ENCODE measurements around the gene KLHL29. TPM values are rescaled to one million over a fixed set of nuclear protein-coding genes. Genes with fewer than 3 reads are reported as not detected.

The KLHL29 gene
- polyA plus RNA-seq, 3 donors: 0.03 TPM; not detected in 2

GRCh38 chr2:23662941-23663920 lies 278.3 kb downstream of the KLHL29 start:
- Histone ChIP-seq H3K9me3 (replicated peaks in 1 of 2; ENCODE audit: control insufficient read depth in 1 of 2, insufficient read depth in 1 of 2, low read length in 2 of 2) (no peaks in the 10 kb centered on the region), H3K36me3 (replicated peaks in 1 of 2; ENCODE audit: control insufficient read depth in 1 of 2, insufficient read depth in 2 of 2, low read length in 2 of 2) (no peaks in the 10 kb centered on the region), H2AFZ (ENCODE audit: insufficient read depth, low read depth, low read length, poor library complexity, severe bottlenecking) (no peak overlapping the region), H3K27me3 (ENCODE audit: control insufficient read depth in 2 of 2, insufficient read depth in 2 of 2, low read length in 2 of 2) (peaks cover 0 to 21% of the 10 kb centered on the region in 2 donors), H3K4me3 (replicated peaks in 1 of 3; ENCODE audit: low read depth in 2 of 3, low read length in 3 of 3) (no peak overlapping the region), H3K4me1 (ENCODE audit: control insufficient read depth in 1 of 2, insufficient read depth in 2 of 2, low read length in 2 of 2) (peaks cover 0 to 5% of the 10 kb centered on the region in 2 donors), H3K79me2 (ENCODE audit: insufficient read depth, low read length) (no peaks in the 10 kb centered on the region), H3K27ac (ENCODE audit: low read depth in 1 of 2, low read length in 2 of 2) (no peak overlapping the region), H3K4me2 (replicated peaks; ENCODE audit: extremely low read depth, low read length, poor library complexity, severe bottlenecking) (no peak overlapping the region), H3K9ac (ENCODE audit: insufficient read depth, low read length, poor library complexity, severe bottlenecking) (no peak overlapping the region), H4K20me1 (ENCODE audit: insufficient read depth, low read length) (no peaks in the 10 kb centered on the region)
- intact Hi-C loops (cut with micrococcal nuclease): no loop called here
- Mint-ChIP-seq H3K4me1 (peaks cover 6% of the 10 kb centered on the region), H3K9me3 (peaks cover 0 to 4% (median 0%) of the 10 kb centered on the region in 7 donors), H3K4me3 (peak overlapping the region in 1 of 2 donors; percentile 59), H3K27ac (peak overlapping the region in 2 of 7 donors; percentile 31 to 33), H3K27me3 (ENCODE audit: low read depth in 3 of 3) (peaks cover 18 to 48% (median 26%) of the 10 kb centered on the region in 3 donors), H3K36me3 (no peaks in the 10 kb centered on the region)
- no peak for TF ChIP-seq CTCF (IDR thresholded peaks at IDR 0.05)
- DNase-seq: no peak
- WGBS (ENCODE audit: insufficient coverage): 55% methylated on average over 10 of the region's 46 CpGs

GRCh38 chr2:23664066-23664788 lies 279.2 kb downstream of the KLHL29 start:
- no peak for TF ChIP-seq CTCF (IDR thresholded peaks at IDR 0.05)
- H3K27me3 Mint-ChIP-seq (ENCODE audit: low read depth in 3 of 3): peaks cover 15 to 44% (median 24%) of the 10 kb centered on the region in 3 donors
- WGBS (ENCODE audit: insufficient coverage): 91% methylated on average over 6 of the region's 9 CpGs

More at GRCh38 chr2:23664066-23664788, 279.2 kb downstream of the KLHL29 start:
- Histone ChIP-seq H3K27ac (ENCODE audit: low read depth in 1 of 2, low read length in 2 of 2) (no peak overlapping the region), H3K36me3 (replicated peaks in 1 of 2; ENCODE audit: control insufficient read depth in 1 of 2, insufficient read depth in 2 of 2, low read length in 2 of 2) (no peaks in the 10 kb centered on the region), H3K4me3 (replicated peaks in 1 of 3; ENCODE audit: low read depth in 2 of 3, low read length in 3 of 3) (no peak overlapping the region), H2AFZ (ENCODE audit: insufficient read depth, low read depth, low read length, poor library complexity, severe bottlenecking) (no peak overlapping the region), H3K27me3 (ENCODE audit: control insufficient read depth in 2 of 2, insufficient read depth in 2 of 2, low read length in 2 of 2) (peaks cover 0 to 21% of the 10 kb centered on the region in 2 donors), H3K9ac (ENCODE audit: insufficient read depth, low read length, poor library complexity, severe bottlenecking) (no peak overlapping the region), H3K4me1 (ENCODE audit: control insufficient read depth in 1 of 2, insufficient read depth in 2 of 2, low read length in 2 of 2) (no peaks in the 10 kb centered on the region), H4K20me1 (ENCODE audit: insufficient read depth, low read length) (no peaks in the 10 kb centered on the region), H3K9me3 (replicated peaks in 1 of 2; ENCODE audit: control insufficient read depth in 1 of 2, insufficient read depth in 1 of 2, low read length in 2 of 2) (no peaks in the 10 kb centered on the region), H3K79me2 (ENCODE audit: insufficient read depth, low read length) (no peaks in the 10 kb centered on the region), H3K4me2 (replicated peaks; ENCODE audit: extremely low read depth, low read length, poor library complexity, severe bottlenecking) (no peak overlapping the region)
- H3K27ac Mint-ChIP-seq: no peak overlapping the region
- H3K9me3 Mint-ChIP-seq: peaks cover 0 to 4% (median 0%) of the 10 kb centered on the region in 7 donors
- no peak for DNase-seq
- H3K4me1 Mint-ChIP-seq: no peaks in the 10 kb centered on the region
- no peak overlapping the region for H3K4me3 Mint-ChIP-seq
- intact Hi-C loops (cut with micrococcal nuclease): no loop called here
- no peaks in the 10 kb centered on the region for H3K36me3 Mint-ChIP-seq
